ENCODE measurements around the gene CHAD.
"Not testable (repeated sequence)": the region's sequence is repeated elsewhere in the genome, so short reads cannot be mapped to it uniquely, and the experiment has no call there.

CHAD gene

DNA sequence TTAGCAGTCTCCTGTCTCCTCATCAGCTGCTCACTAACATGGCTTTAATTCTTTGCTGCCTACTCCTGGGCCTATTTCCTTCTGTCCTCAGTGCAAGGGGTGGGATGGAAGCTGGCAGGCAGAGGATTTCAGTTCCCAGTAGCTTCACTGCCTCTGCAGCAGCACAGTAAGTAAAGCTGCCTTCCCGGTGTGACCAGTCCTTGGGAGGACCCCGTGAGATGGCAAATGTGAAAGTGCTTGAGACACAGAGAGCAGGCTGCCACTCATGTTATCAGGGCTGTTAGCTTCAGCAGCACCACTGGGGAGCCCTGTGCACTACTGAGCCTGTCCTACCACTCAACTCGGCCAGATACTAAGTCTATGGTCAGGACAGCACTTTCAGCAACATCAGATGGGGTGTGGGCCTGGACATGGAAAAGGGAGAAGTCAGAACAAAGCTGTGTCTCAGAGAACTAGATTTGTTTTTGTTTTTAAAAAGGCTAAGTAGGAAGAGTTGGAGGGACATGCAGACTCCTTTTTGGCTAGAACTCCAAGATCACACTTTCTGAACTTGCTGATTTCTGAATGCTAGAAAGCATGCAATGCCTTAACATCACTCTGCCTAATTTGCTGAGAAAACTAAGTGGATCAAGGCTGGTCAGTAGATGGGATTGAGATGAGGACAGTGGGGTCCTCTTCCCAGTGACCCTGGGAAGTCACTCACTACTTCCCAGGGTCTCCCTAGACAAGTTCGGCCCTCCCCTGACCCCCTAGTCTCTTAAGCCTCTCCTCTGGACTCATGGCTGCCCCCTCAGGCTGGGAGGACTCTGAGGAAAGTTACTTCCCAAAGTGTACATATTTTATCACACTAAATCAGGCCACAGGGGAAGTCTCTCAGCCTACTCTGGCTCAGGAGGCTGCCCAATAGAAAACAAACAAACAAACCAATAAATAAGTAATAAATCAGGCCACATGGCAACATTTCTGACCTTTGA, 41.6 kb downstream of the CHAD start:
- no peak for DNase-seq (ENCODE audit: low read depth in 3 of 3)

GRCh38 chr17:50426472-50426782, 42.3 kb downstream of the CHAD start:
- no peak for DNase-seq (ENCODE audit: low read depth in 3 of 3)

DNA sequence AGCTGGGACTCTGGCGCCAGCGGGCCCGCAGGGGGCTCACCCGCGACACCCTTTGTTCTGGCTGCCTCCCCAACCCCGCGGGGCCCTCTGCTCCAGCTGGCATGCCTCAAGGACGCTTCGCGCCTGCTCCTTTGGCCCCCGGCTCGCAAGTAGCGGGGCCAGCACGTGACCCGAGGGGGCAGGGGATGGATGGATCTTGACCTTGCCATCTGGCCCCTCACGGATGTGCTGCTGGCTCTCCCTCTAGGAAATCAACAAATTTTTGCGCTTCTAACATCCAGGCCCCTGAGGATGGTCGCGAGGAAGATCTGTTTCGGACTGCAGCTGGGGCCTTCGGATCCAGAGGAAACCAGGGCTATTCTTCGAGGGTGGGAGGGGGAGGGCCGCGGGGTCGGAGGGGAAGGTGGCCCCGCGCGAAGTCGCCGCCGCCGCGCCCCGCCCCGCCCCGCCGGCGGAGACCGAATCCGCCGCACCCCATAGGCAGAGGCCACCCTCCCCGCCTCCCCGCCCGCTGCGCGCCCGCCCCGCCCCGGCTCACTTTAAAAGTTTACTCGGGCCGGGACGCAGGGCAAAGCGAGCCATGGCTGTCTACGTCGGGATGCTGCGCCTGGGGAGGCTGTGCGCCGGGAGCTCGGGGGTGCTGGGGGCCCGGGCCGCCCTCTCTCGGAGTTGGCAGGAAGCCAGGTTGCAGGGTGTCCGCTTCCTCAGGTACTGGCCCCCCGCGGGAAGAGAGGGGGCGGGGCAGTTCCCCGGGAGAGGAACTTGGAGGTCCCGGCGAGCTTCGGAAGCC, 42.8 kb downstream of the CHAD start, which contains the start of gene ACSF2:
Gene ACSF2 (plus strand): TSS at position 537 of the 790 bp plus-strand sequence. CDS start 44 bp downstream, at position 581.
- peak; percentile 38 to 65 (median 50) for DNase-seq (ENCODE audit: low read depth in 3 of 3)

GRCh38 chr17:50424996-50425681, 43.5 kb downstream of the CHAD start:
- no peak for DNase-seq (ENCODE audit: low read depth in 3 of 3)

GRCh38 chr17:50424246-50424995, 44.3 kb downstream of the CHAD start:
- no peak for DNase-seq (ENCODE audit: low read depth in 3 of 3)

GRCh38 chr17:50423553-50424159, 45.0 kb downstream of the CHAD start:
- DNase-seq (ENCODE audit: low read depth in 3 of 3): no peak

GRCh38 chr17:50422738-50423137, 45.9 kb downstream of the CHAD start:
- no peak for DNase-seq (ENCODE audit: low read depth in 3 of 3)

GRCh38 chr17:50421308-50422051, 47.2 kb downstream of the CHAD start:
- no peak for DNase-seq (ENCODE audit: low read depth in 3 of 3)

- no peak for DNase-seq (ENCODE audit: low read depth in 3 of 3)
Measured at GRCh38 chr17:50420419-50421112, 48.1 kb downstream of the CHAD start.

DNA sequence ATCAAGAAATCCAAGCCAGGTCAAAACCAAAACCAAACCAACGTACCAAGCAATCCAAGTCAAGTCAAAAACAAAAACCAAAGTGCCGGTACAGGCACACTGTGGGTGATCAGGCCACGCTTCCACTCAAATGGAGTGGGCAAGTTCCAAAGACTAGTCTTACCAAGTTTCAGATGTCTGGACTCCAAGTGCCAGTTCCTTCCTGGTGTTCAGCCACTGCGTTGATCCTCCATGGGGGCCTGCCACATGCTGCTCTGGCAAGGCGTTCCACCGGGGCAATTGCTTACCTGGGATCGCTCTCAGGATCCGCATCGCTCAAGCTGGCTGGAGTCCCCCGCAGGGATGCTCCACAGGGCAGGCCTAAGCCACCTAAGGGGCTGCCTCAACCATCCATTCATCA, 49.1 kb downstream of the CHAD start:
- not testable (repeated sequence) for DNase-seq (ENCODE audit: low read depth in 3 of 3)

DNA sequence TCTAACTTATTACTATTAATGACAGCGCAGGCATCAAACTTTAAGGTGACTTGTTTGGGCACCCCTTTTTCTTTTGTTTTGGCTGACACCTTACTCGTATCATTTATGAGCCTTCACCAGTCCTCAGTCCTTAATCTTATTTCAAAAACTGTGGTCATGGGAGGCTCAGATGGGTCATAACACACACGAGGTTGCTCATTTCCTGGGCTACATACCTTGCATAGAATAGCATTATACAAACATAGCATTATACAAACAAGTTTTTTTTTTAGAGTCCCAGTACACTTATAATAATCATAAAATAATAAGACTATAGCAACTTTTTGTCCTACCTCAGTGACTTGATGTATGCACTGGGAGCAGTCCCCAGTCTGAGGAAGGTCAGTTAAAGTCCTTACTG, 53.9 kb downstream of the CHAD start:
- DNase-seq (ENCODE audit: low read depth in 3 of 3): no peak

Data from stimulated activated CD4-positive, alpha-beta T cell treated with anti-CD3 and anti-CD28 coated beads, TNF-alpha, amount 100 ng/mL, for 48 hours (primary cell).